AG04449 (cell line): ENCODE data around the gene PCP4.

Source experiments
- CTCF ChIA-PET: fragments of 350-600 bp; formaldehyde crosslinking; extraction: SDS; loops from one replicate; lab custom pipeline; 2021; ENCODE audit warnings: antibody characterized with exemption; lab: Yijun Ruan, JAX
- POLR2A ChIA-PET: fragments of 400-600, 350-600 bp; formaldehyde crosslinking; extraction: SDS; loops from one replicate; lab custom pipeline; 2020; ENCODE audit warnings: antibody characterized with exemption, inconsistent platforms; lab: Yijun Ruan, JAX
- DNase-seq: peaks from one replicate; pipeline ENCODE4 v3.0.0-alpha.2; 2010; ENCODE audit warnings: low read depth, low spot score
- H3K4me3 ChIP-seq: 2 replicates; pipeline ENCODE4 v1.5.1; 2011; ENCODE audit warnings: low read depth, mild to moderate bottlenecking, control low read depth, low read length
- CTCF ChIP-seq: IDR thresholded peaks from one replicate; pipeline ENCODE4 v1.5.1; 2011; ENCODE audit warnings: mild to moderate bottlenecking, moderate library complexity, low read length, control low read depth, inconsistent platforms; ENCODE audit not compliant: insufficient read depth; ENCODE audit errors: missing control alignments

PCP4 gene

GRCh38 chr21:39854572-39854971 is 12.7 kb upstream of the PCP4 start:
- ChIA-PET POLR2A (no interaction called here), CTCF (no interaction called here)
- no peak for TF ChIP-seq CTCF
- no peak overlapping the region for H3K4me3 ChIP-seq
- DNase-seq: no peak

GRCh38 chr21:39855595-39855994 is 11.6 kb upstream of the PCP4 start:
- no peak overlapping the region for H3K4me3 ChIP-seq
- POLR2A ChIA-PET: no interaction called here
- no peak for TF ChIP-seq CTCF
- CTCF ChIA-PET: interaction anchor here (1.5 kb wide), 1 partner anchor 12 kb away, joined by 5 read pairs; the partner anchor contains the start of gene PCP4
- no peak for DNase-seq

GRCh38 chr21:39860600-39860999 is 6.6 kb upstream of the PCP4 start:
- ChIA-PET CTCF (no interaction called here), POLR2A (no interaction called here)
- DNase-seq: no peak
- TF ChIP-seq CTCF: no peak
- H3K4me3 ChIP-seq: no peak overlapping the region

GRCh38 chr21:39863111-39863510 is 4.1 kb upstream of the PCP4 start:
- ChIA-PET POLR2A (no interaction called here), CTCF (no interaction called here)
- no peak for DNase-seq
- H3K4me3 ChIP-seq: no peak overlapping the region
- TF ChIP-seq CTCF: no peak

GRCh38 chr21:39866093-39866492 is 1.1 kb upstream of the PCP4 start:
- TF ChIP-seq CTCF: no peak
- CTCF ChIA-PET: interaction anchor here (1.0 to 8.1 kb wide), 3 partner anchors 10 to 253 kb away, joined by 3 to 92 read pairs (median 5); no protein-coding TSS in a partner anchor
- no peak overlapping the region for H3K4me3 ChIP-seq
- POLR2A ChIA-PET: no interaction called here
- DNase-seq: no peak

GRCh38 chr21:39869141-39869818 is 2.0 kb downstream of the PCP4 start:
- no peak overlapping the region for H3K4me3 ChIP-seq
- TF ChIP-seq CTCF: no peak
- ChIA-PET POLR2A (no interaction called here), CTCF (interaction anchor here (0.7 to 8.1 kb wide), 4 partner anchors 8 to 256 kb away, joined by 3 to 92 read pairs (median 4); no protein-coding TSS in a partner anchor)
- no peak for DNase-seq
